ENCODE data around the gene INSC.

DNA sequence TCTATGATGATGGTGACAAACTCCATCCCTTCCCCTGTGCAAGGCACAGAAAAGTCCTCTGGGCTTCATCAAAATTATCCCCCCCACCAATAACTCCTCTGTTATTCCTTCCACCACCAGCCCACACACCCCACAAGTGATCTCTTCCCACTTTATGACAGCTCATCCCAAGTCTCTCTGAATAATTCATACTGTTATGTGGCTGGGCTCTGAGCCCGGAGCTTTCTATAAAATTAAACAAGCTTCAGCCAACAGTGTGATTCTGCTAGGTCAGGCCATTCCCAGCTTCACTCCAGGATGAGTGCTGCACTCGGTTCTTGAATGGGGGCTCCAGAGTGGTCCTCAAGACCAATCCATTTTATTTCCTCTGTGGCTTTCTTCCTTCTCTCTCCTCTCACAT, 83.0 kb downstream of the INSC start:
- TF ChIP-seq, protein P1, sequence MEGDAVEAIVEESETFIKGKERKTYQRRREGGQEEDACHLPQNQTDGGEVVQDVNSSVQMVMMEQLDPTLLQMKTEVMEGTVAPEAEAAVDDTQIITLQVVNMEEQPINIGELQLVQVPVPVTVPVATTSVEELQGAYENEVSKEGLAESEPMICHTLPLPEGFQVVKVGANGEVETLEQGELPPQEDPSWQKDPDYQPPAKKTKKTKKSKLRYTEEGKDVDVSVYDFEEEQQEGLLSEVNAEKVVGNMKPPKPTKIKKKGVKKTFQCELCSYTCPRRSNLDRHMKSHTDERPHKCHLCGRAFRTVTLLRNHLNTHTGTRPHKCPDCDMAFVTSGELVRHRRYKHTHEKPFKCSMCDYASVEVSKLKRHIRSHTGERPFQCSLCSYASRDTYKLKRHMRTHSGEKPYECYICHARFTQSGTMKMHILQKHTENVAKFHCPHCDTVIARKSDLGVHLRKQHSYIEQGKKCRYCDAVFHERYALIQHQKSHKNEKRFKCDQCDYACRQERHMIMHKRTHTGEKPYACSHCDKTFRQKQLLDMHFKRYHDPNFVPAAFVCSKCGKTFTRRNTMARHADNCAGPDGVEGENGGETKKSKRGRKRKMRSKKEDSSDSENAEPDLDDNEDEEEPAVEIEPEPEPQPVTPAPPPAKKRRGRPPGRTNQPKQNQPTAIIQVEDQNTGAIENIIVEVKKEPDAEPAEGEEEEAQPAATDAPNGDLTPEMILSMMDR (IDR thresholded peaks at IDR 0.05; ENCODE audit: poor library complexity) = no peak
- no peak for TF ChIP-seq EZH2phosphoT487 (IDR thresholded peaks at IDR 0.05; ENCODE audit: low read depth, severe bottlenecking, unreplicated experiment)
